Fibroblast of skin of right biceps (primary cell): ENCODE data around the gene DCTN4.

Experiments used
- DNase-seq: peaks from one replicate; pipeline ENCODE4 v3.0.0-alpha.2; 2013

Gene DCTN4

GRCh38 chr5:150731669-150732242 is 27.1 kb downstream of the DCTN4 start:
- DNase-seq, result no peak

DNA sequence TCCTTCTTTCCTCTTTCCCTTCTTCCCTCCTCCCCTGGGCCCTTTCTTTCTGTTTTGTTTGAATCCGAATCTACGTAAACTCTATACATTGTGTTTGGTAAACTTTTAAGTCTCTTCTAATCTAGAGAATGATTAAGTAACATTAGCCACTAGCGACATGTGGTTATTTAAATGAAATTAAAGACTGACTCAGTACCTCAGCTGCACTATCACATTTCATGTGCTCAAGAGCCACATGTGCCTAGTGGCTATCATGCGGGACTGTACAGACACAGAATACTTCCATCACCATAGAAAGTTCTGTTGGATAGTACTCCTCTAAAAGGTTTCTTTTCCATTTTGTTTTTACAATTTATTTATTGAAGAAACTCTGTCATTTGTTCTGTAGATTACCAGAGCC is 29.0 kb downstream of the DCTN4 start:
- DNase-seq, result no peak

DNA sequence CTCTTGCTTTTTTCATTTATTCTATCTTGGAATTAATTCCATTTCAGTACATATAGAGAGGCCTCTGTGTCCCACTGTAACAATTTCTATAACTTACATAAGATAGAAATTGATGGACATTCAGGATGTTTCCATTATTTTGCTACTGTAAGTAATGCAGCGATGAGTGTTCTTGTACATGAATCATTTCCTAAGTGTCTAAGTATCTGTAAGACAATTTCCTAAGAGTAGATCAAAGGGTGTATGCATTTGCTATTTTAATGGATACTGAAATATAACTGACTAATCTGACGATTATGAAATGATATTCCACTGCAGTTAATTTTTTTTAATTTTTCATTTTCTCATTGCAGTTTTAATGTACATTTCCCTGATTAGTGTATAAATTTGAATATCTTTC is 35.0 kb downstream of the DCTN4 start:
- no peak for DNase-seq

- peak; percentile 8 for DNase-seq
Measured at GRCh38 chr5:150710165-150710564, 48.7 kb downstream of the DCTN4 start.

GRCh38 chr5:150706776-150707390 is 51.9 kb downstream of the DCTN4 start:
- no peak for DNase-seq

DNA sequence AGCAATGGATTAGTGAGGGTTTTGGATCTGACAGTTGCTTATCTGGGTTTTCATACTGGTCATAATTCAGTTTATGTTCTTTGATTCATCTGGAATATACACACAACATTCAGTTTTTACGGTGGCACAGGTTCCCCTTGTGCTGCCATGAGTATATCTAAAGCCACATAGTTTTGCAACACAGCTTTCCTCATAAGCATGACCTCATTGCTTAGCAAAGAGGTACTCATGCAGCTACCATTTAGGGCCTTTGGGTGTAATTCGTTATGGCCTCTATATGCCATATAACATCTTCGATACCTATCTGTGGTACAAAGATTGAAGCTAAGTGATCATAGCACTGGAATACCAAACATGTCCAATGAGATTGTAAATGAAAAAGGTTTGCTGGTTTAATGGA is 55.1 kb downstream of the DCTN4 start:
- DNase-seq, result no peak

DNA sequence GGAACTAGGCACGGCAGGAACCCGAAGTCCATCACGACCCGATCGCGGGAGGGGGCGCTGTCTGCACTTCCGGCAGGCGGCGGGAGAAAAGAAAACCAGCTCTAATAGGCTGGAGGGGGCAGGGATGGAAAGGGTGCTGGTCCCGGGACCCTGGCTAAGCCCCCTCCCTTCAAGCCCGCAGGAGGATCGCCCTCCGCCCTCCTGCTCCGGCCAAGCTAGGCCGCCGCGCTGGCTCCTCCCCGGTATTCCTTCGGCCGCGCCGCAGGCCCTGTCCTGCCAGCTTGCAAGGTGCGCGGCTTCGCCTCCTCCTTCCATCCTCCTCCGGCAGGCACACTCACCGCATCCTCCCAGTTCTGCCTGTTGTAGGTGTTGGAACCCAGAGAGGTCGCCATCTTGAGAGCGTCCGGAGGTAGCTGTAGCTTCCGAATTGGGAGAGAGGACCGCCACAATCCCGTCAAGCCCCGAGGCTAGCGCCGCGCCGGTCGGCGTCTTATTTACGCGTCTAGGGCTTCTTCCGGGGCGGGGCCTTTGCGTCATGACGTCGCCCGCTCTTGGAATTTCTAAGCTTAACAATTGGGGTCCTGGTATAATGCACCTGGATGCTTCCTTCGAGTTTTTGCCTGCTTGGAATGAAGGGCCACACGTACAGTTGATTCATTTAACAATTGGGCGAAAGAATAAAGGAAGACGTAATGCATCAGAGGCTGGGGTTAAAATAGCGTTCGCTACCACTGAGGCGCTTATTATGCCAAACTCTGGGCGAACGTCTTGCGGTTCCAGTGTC is 58.0 kb downstream of the DCTN4 start, which contains the start of gene RBM22:
TSS of gene RBM22 (minus strand) at position 469 of the 784 bp plus-strand sequence. CDS start at position 392, 77 bp downstream.
- peak; percentile 89 for DNase-seq

DNA sequence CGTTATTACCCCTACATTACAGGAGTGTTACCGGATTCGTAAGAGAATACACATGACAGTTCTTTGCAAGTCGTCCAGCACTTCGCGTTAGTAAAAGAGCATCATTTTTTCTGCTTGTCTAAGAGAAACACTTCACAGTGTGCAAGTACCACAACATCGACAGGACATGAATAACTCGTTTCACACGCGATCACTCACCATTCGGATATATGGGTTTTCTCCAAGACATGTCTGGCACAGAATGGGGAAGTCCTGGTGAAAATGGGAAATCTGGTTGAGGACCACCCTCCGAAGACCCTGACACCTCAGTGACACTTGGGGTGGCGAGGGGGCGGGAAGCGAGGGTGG is 58.6 kb downstream of the DCTN4 start:
- no peak for DNase-seq

DNA sequence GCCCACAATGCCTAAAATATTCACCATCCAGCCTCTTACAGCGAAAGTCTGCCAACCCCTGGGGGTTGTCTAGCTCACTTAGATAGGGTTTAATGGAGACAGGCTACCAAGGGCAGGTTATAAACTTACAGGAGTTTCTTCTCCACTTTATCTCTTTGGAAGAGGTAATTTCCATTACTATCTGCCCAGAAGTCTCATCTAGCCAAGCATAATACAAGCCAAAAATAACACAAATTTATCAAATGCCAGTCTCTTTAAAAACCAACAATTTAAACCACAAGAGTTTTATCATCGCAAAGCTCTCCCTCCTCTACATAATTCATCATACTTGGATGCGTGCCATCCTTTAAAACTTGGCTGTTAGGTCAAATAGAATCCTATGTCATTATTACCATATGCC is 64.2 kb downstream of the DCTN4 start:
- DNase-seq, result peak; percentile 68

DNA sequence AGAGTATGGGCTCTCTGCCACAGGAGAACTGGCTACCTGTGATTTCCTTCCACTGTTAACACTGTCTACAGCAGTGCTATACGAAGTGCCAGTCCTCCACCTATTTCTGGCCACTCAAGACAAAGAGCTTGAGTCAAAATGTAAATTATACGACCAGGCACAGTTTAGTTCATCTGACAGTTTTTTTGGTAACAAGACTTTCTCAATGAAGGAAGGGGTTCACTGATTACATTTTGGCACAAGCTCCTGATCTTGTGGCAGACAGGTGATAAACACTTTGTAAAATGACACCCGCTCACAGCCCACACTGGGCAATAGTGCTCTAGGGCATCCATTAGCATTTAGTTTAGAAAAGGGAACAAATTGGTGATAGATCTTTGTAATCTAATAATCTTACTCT is 66.5 kb downstream of the DCTN4 start:
- DNase-seq, result no peak

DNA sequence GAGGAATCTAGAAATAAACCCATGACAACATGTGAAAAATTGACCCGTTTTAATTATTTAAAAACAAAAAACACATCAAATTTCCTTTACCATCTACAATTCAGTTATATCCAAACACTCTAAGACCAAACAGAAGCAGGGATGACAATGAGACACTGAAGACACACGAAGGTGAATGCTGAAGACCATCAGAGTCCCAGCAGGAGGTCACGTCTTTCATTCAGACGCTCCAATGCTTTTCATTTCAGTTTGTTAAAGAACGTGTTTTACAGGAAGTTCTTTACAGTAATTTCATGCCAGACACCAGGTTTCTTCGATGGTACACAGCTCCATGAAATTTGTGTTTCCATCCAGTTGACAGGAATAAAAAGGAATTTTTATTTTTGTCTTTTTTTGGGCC is 68.1 kb downstream of the DCTN4 start:
- no peak for DNase-seq

DNA sequence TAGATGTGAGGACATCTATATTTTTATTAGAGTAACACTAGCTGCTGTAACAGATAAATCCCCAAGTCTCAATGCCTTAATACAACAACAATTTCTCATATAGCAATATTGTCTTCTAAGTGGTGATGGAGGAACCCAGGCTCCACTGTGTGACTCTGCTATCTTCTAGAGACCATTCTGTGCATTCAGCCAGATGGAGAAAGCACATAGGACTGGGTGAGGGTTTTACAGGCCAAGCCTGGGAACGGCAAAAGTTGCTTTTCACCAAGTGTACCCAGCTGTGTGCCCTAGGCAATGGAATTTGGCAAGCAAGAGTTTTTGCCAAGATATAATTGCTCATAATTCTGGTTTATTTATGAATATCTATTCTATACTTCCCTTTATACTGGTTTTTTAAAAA is 69.7 kb downstream of the DCTN4 start:
- DNase-seq, result no peak

DNA sequence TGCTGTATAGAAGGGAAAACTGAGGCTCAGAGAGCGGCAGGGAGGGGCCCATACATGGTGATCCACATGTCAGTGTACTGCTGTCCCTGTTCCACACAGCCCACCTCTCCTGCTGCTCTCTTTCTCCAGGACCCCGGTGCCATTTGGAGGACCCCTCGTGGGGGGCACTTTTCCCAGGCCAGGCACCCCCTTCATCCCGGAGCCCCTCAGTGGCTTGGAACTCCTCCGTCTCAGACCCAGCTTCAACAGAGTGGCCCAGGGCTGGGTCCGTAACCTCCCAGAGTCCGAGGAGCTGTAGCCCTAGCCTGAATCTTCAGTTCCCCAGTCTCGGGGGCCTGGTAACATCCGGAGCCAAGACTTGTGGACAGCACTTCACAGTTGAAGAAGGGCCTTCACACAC is 82.2 kb downstream of the DCTN4 start:
- DNase-seq, result no peak

GRCh38 chr5:150675069-150675468 is 83.7 kb downstream of the DCTN4 start:
- DNase-seq, result no peak

DNA sequence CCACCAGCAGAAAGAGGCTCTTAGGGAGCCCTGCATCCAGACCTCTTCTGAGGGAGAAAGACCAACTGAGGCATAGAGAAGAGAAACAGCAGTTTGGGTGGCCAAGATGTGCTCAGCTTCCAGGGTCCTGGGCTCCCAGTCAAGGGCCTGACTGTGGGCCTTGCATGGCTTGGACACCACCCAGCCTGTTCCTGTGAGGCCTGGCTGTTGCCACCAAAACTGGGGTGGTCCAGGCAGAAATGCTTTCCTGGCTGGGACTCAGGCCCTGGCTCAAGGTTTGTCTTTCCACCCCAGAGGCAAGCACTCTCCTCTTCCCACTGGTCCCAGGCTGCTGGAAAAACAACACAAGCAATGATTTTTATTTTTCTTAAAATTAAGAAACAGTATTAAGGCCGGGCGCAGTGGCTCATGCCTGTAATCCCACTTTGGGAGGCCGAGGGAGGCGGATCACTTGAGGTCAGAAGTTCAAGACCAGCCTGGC is 84.4 kb downstream of the DCTN4 start:
- no peak for DNase-seq

GRCh38 chr5:150672884-150673275 is 85.9 kb downstream of the DCTN4 start:
- no peak for DNase-seq

DNA sequence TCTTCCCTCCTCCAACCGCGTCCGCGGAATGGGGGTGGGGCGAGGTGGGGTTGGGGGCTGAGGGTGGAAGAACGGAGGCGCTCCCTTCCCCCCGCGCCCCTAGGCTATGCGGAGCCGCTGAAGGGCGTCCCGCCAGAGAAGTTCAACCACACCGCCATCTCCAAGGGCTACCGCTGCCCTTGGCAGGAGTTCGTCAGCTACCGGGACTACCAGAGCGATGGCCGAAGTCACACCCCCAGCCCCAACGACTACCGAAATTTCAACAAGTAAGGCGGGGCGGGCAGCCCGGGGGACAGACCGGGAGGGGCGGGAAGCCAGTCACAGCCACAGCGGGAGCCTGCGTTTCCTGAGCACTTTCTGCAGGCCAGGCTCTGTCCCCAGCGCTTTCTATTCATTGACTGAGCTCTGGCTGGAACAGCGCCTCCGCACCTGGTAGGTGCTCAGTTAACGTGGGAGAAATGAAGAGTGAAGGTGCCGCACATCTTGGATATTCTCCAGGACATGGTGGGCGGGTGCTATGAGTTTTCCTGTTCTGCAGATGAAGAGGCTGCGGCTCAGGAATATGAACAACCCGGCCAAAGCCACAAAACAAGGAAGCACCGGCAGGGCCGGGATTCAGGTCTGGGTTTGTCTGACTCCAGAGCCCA is 86.5 kb downstream of the DCTN4 start:
- DNase-seq, result peak; percentile 44

GRCh38 chr5:150671509-150672236 is 87.1 kb downstream of the DCTN4 start:
- no peak for DNase-seq

- no peak for DNase-seq
Measured at GRCh38 chr5:150670948-150671310, 87.9 kb downstream of the DCTN4 start.

DNA sequence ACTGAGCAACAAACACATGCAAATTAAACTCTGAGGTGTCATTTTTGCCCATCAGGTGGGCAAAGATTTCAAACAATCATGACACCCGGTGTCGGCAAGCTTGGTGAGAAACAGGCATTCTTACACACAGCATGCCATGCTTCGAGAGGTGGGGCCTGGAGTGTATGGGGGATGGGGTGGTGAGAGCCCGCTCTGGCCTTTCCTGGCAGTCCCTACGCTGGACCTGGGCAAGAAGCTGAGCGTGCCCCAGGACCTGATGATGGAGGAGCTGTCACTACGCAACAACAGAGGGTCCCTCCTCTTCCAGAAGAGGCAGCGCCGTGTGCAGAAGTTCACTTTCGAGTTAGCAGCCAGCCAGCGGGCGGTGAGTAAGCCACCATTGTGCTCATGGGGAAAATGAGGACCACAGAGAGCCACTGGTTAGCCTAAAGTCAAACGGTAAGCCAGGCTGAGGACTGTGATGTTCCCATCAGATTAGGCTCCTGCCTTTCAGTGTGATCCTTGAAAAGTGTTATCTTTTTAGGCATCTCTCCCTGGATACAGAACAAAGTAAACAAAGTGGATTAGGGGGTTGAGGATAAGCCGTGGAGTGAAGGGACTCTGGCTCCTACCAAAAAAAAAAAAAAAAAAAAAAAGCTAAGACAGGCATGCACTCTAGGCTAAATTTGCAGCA is 88.4 kb downstream of the DCTN4 start:
- no peak for DNase-seq

GRCh38 chr5:150665044-150665443 is 93.8 kb downstream of the DCTN4 start:
- DNase-seq, result peak; percentile 62

GRCh38 chr5:150663936-150664335 is 94.9 kb downstream of the DCTN4 start:
- no peak for DNase-seq
